Adrenal gland (tissue), 5 donors: ENCODE data around the gene RABL6.

Experiments used
- CTCF ChIP-seq, 6 experiments: fragments of 450-650 bp in 4 of 6; fragments of 200-600 bp in 2 of 6; sonication (generic) in 1 of 6; IDR thresholded peaks; 1 replicate in 5 of 6; 2 replicates in 1 of 6; pipeline versions ENCODE4 v1.5.1 to v1.8.0; 2016 to 2021; ENCODE audit warnings: antibody characterized with exemption in 6 of 6, mild to moderate bottlenecking in 2 of 6, moderate library complexity in 1 of 6
- POLR2A ChIP-seq, 2 donors: fragments of 450-650 bp; IDR thresholded peaks; one replicate each; pipeline ENCODE4 v1.6.1; 2017; ENCODE audit warnings: antibody characterized with exemption in 2 of 2, mild to moderate bottlenecking in 2 of 2, moderate library complexity in 1 of 2
- donor health status: DM: no; HTN: no; CAD: no.

GRCh38 chr9:136796238-136796774 lies 11.4 kb upstream of the RABL6 start, which contains the start of gene CCDC183:
- no peak for TF ChIP-seq CTCF (IDR thresholded peaks at IDR 0.05)
- TF ChIP-seq POLR2A (IDR thresholded peaks at IDR 0.05): no peak
